Lower lobe of right lung (tissue), 2 donors: ENCODE data around the gene VIPAS39. TPM values are rescaled to one million over a fixed set of nuclear protein-coding genes. Genes with fewer than 3 reads are reported as not detected.

Experiments used
- ATAC-seq, 2 donors: fragments of 200-7000 bp; cut with Tn5 transposase; one replicate each; pipeline ENCODE4 v1.9.1; 2020 to 2022; ENCODE audit warnings: mild to moderate bottlenecking in 2 of 2, moderate library complexity in 2 of 2
- DNase-seq: peaks from one replicate; pipeline ENCODE4 v3.0.0-alpha.2; 2020
- H3K27ac ChIP-seq: fragments of 200-600 bp; one replicate; pipeline ENCODE4 v1.8.0; 2022
- H3K27me3 ChIP-seq: fragments of 200-600 bp; one replicate; pipeline ENCODE4 v1.8.0; 2022; ENCODE audit warnings: low read depth
- H3K36me3 ChIP-seq: fragments of 200-600 bp; one replicate; pipeline ENCODE4 v1.8.0; 2022; ENCODE audit warnings: mild to moderate bottlenecking
- H3K4me1 ChIP-seq: fragments of 200-600 bp; one replicate; pipeline ENCODE4 v1.8.0; 2022
- H3K4me3 ChIP-seq: fragments of 200-600 bp; one replicate; pipeline ENCODE4 v1.8.0; 2022; ENCODE audit warnings: mild to moderate bottlenecking
- H3K9me3 ChIP-seq: fragments of 200-600 bp; one replicate; pipeline ENCODE4 v1.8.0; 2022
- intact Hi-C: fragments of 100-400 bp; cut with DNase I; formaldehyde crosslinking; loops from one replicate; pipeline ENCODE4 v1.11.0; 2022
- total RNA-seq: library from RNA; stranded (reverse); fragmentation: NEBNext Ultra II Directional; extraction: Animal tissue kit (Norgen Biotek cat#: 25700); gene quantifications from one replicate; pipeline ENCODE4 v1.2.1, GENCODE V29; 2021
- TF ChIP-seq, protein P1 (sequence below): fragments of 200-600 bp; IDR thresholded peaks from one replicate; pipeline ENCODE4 v1.8.0; 2022; ENCODE audit warnings: antibody characterized with exemption, mild to moderate bottlenecking
- donor health status: DM: no; HTN: yes; CAD: no; lungs with severe emphysema.

VIPAS39 gene
- total RNA-seq, 1 donor from 2014 or later, result 18.4 TPM

DNA sequence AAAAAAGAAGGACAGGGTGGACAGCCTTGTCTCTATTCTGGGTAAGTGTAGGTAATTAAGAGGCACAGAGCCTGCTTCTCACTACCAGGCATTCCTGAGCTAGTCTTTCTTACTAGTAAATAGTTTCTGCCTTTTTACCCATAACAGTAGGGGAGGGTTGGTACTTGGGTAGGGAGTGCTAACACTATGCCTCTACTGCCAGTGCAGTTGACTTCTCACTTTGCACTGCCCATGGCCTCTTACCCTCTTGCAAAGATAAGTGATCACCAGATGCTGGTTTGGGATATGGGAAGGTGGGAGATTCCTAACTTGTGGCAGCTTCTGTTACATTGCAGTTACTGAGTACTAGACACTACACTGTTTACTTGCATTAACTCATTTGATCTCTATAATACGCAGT lies 12.1 kb upstream of the VIPAS39 start:
- Histone ChIP-seq H3K27ac (no peak overlapping the region), H3K36me3 (peaks cover 60% of the 10 kb centered on the region), H3K4me1 (no peaks in the 10 kb centered on the region), H3K9me3 (no peaks in the 10 kb centered on the region), H3K4me3 (no peak overlapping the region), H3K27me3 (no peaks in the 10 kb centered on the region)
- TF ChIP-seq, protein P1, sequence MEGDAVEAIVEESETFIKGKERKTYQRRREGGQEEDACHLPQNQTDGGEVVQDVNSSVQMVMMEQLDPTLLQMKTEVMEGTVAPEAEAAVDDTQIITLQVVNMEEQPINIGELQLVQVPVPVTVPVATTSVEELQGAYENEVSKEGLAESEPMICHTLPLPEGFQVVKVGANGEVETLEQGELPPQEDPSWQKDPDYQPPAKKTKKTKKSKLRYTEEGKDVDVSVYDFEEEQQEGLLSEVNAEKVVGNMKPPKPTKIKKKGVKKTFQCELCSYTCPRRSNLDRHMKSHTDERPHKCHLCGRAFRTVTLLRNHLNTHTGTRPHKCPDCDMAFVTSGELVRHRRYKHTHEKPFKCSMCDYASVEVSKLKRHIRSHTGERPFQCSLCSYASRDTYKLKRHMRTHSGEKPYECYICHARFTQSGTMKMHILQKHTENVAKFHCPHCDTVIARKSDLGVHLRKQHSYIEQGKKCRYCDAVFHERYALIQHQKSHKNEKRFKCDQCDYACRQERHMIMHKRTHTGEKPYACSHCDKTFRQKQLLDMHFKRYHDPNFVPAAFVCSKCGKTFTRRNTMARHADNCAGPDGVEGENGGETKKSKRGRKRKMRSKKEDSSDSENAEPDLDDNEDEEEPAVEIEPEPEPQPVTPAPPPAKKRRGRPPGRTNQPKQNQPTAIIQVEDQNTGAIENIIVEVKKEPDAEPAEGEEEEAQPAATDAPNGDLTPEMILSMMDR, result no peak
- no peak for ATAC-seq
- intact Hi-C loops, result no loop called here
- DNase-seq, result no peak

DNA sequence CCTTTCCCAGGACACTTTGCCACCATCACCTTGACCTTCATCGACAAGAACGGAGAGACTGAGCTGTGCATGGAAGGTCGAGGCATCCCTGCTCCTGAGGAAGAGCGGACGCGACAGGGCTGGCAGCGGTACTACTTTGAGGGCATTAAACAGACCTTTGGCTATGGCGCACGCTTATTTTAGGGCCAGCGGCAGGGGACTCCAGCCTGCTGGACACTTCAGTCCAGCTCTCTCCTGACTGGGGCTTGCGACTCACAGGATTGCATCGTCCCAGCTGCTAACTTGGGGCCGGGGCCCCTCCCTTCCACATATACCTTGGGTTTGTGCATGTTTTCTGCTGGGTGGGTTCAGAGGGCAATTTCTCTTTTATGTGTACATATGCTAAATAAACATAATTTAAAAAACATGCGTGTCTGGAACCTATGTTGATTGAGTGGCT lies 11.7 kb upstream of the VIPAS39 start:
- Histone ChIP-seq H3K4me1 (no peaks in the 10 kb centered on the region), H3K27ac (no peak overlapping the region), H3K36me3 (peaks cover 65% of the 10 kb centered on the region), H3K9me3 (no peaks in the 10 kb centered on the region), H3K4me3 (no peak overlapping the region), H3K27me3 (no peaks in the 10 kb centered on the region)
- ATAC-seq, result no peak
- TF ChIP-seq, protein P1, result no peak
- no peak for DNase-seq
- intact Hi-C loops, result no loop called here

- Histone ChIP-seq H3K9me3 (no peaks in the 10 kb centered on the region), H3K36me3 (peaks cover 78% of the 10 kb centered on the region), H3K4me3 (no peak overlapping the region), H3K27me3 (no peaks in the 10 kb centered on the region), H3K4me1 (no peaks in the 10 kb centered on the region), H3K27ac (no peak overlapping the region)
- ATAC-seq (no peak), DNase-seq (no peak)
- TF ChIP-seq, protein P1, result no peak
- intact Hi-C loops, result no loop called here
Observed at GRCh38 chr14:77467801-77468200, 10.4 kb upstream of the VIPAS39 start.

- intact Hi-C loops, result no loop called here
- ATAC-seq (no peak), DNase-seq (no peak)
Observed at GRCh38 chr14:77459072-77459723, 1.8 kb upstream of the VIPAS39 start.

DNA sequence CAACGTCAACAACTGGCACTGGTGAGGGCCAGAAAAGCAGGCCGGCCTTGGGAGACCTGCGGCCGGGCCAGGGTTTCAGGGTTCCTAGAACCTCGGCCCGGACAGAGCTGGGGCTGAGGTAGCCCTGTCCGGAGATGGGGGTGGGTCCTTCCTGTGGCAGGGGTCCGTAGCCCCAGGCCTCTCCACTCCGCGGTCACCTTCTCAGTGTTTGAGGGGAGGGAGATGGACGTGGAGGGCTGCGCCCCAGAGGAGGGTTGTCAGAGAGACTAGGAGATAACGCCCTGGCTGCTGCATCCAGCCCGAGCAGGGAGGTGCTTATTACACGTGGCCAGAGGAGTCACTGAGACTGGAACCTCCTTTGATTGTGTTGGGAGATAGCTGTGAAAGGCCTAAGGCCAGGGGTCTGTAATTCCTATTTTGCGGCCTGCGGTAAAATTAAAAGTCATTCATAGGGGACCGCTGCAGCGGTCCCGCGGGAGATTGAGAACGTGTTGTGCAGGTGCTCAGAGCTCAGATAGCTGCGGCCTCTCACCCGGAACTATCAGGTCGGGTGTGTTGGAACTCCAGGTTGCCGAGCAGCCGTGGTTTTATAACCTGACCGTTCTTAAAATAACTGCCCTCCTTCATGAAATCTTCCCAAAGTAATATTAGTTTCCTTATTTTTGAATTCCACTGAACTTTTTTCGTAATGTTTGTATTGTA lies 999 bp upstream of the VIPAS39 start:
- peak; percentile 29 to 38 for ATAC-seq
- Histone ChIP-seq H3K4me3 (peak overlapping the region; percentile 92), H3K27me3 (no peaks in the 10 kb centered on the region), H3K27ac (peak overlapping the region; percentile 91), H3K4me1 (peaks cover 27% of the 10 kb centered on the region), H3K36me3 (peaks cover 46% of the 10 kb centered on the region), H3K9me3 (no peaks in the 10 kb centered on the region)
- intact Hi-C loops, result no loop called here
- TF ChIP-seq, protein P1, result no peak
- DNase-seq, result peak; percentile 50

More at GRCh38 chr14:77459072-77459723, 1.8 kb upstream of the VIPAS39 start:
- TF ChIP-seq, protein P1, result peak; percentile 53
- H3K9me3 ChIP-seq, result no peaks in the 10 kb centered on the region
- peaks cover 49% of the 10 kb centered on the region for H3K36me3 ChIP-seq
- peaks cover 27% of the 10 kb centered on the region for H3K4me1 ChIP-seq
- H3K27ac ChIP-seq, result no peak overlapping the region
- H3K4me3 ChIP-seq, result peak overlapping the region; percentile 92
- no peaks in the 10 kb centered on the region for H3K27me3 ChIP-seq
